ENCODE data around the gene KCNMB4. TPM values are rescaled to one million over a fixed set of nuclear protein-coding genes. Genes with fewer than 3 reads are reported as not detected.

Gene KCNMB4
- total RNA-seq, 2 experiments from 2014 or later = 0.38 to 0.40 TPM

Other genes with a start within 250 kb of the KCNMB4 start
- 10 to 100 TPM; 72.2 to 73.2 TPM for gene CNOT2, start 122.9 kb upstream of the KCNMB4 start, total RNA-seq

Data from activated CD8-positive, alpha-beta memory T cell treated with anti-CD3 and anti-CD28 coated beads for 36 hours (primary cell).